GM12891 (cell line): Measurements from ENCODE around the gene TTC7B.

Experiments
- POLR2A ChIP-seq: IDR thresholded peaks from 2 replicates; pipeline ENCODE4 v1.6.1; 2011; ENCODE audit warnings: low read depth, low read length, control low read depth
- POLR2AphosphoS5 ChIP-seq: IDR thresholded peaks from 2 replicates; pipeline ENCODE4 v1.6.1; 2011; ENCODE audit warnings: low read depth, low read length, control low read depth
- POU2F2 ChIP-seq: IDR thresholded peaks from 2 replicates; pipeline ENCODE4 v1.6.1; 2011; ENCODE audit warnings: low read depth, mild to moderate bottlenecking, control low read depth, low read length, moderate library complexity

- TF ChIP-seq POLR2A: no peak
- no peak for TF ChIP-seq POLR2AphosphoS5
- TF ChIP-seq POU2F2: no peak
Measured at GRCh38 chr14:90597961-90598360, 218.3 kb downstream of the TTC7B start.
